ENCODE measurements around the gene PTPRN2.

- TF ChIP-seq SUZ12 (IDR thresholded peaks at IDR 0.05): no peak
- no peak for TF ChIP-seq FOXK2 (IDR thresholded peaks at IDR 0.05)
- no peak for TF ChIP-seq CTBP1 (IDR thresholded peaks at IDR 0.05; ENCODE audit: borderline replicate concordance)
- TF ChIP-seq FOXM1 (IDR thresholded peaks at IDR 0.05; ENCODE audit: borderline replicate concordance): no peak
- TF ChIP-seq HDGF (IDR thresholded peaks at IDR 0.05; ENCODE audit: borderline replicate concordance): no peak
- TF ChIP-seq ARNT (IDR thresholded peaks at IDR 0.05): no peak
- no peak for TF ChIP-seq ZNF384 (IDR thresholded peaks at IDR 0.05)
- no peak for TF ChIP-seq SP1 (IDR thresholded peaks at IDR 0.05)
- TF ChIP-seq NFRKB (IDR thresholded peaks at IDR 0.05): no peak
- no peak for TF ChIP-seq FOXA1 (IDR thresholded peaks at IDR 0.05)
- no peak for TF ChIP-seq BHLHE40 (IDR thresholded peaks at IDR 0.05; ENCODE audit: borderline replicate concordance)
- no peak for TF ChIP-seq ELF4 (IDR thresholded peaks at IDR 0.05)
- no peak for TF ChIP-seq PKNOX1 (IDR thresholded peaks at IDR 0.05)
- no peak for TF ChIP-seq L3MBTL2 (conservative IDR thresholded peaks at IDR 0.05)
These were observed 35.6 kb upstream of the PTPRN2 start for GRCh38 chr7:158623241-158623640.
